Endothelial cell of umbilical vein (primary cell): ENCODE results near the gene DLEC1.

Experiments used
- CTCF ChIP-seq, 2 donors: IDR thresholded peaks; 1 replicate in 1 of 2; 2 replicates in 1 of 2; pipeline ENCODE4 v1.5.1; 2011; ENCODE audit warnings: low read length in 2 of 2, mild to moderate bottlenecking in 2 of 2, moderate library complexity in 2 of 2, control low read depth in 1 of 2, inconsistent platforms in 1 of 2, low read depth in 1 of 2; ENCODE audit not compliant: insufficient read depth in 1 of 2; ENCODE audit errors: extremely low read depth in 1 of 2
- EZH2 ChIP-seq: IDR thresholded peaks from 2 replicates; pipeline ENCODE4 v1.6.1; 2012; ENCODE audit warnings: borderline replicate concordance, low read depth, mild to moderate bottlenecking, moderate library complexity, low read length, inconsistent platforms; ENCODE audit not compliant: severe bottlenecking
- FOS ChIP-seq: IDR thresholded peaks from 2 replicates; pipeline ENCODE4 v1.6.1; 2011; ENCODE audit warnings: mild to moderate bottlenecking, low read length, moderate library complexity, borderline replicate concordance; ENCODE audit not compliant: insufficient read depth
- GATA2 ChIP-seq: IDR thresholded peaks from 2 replicates; pipeline ENCODE4 v1.7.0; 2011; ENCODE audit warnings: low read depth, mild to moderate bottlenecking, moderate library complexity, mixed read lengths, low read length; ENCODE audit not compliant: insufficient read length, insufficient read depth
- MAX ChIP-seq: IDR thresholded peaks from 2 replicates; pipeline ENCODE4 v1.6.1; 2011; ENCODE audit not compliant: insufficient read depth, insufficient read length
- MYC ChIP-seq: IDR thresholded peaks from one replicate; pipeline ENCODE4 v1.6.1; 2011; ENCODE audit warnings: mild to moderate bottlenecking, low read depth, low read length
- POLR2A ChIP-seq: IDR thresholded peaks from 2 replicates; pipeline ENCODE4 v1.6.1; 2012; ENCODE audit warnings: low read depth, mild to moderate bottlenecking, control low read depth, low read length
- POLR2AphosphoS5 ChIP-seq: IDR thresholded peaks from 2 replicates; pipeline ENCODE4 v1.6.1; 2012; ENCODE audit warnings: low read depth, mild to moderate bottlenecking, control low read depth, low read length, moderate library complexity; ENCODE audit not compliant: insufficient read depth

GRCh38 chr3:38105525-38105924, 66.5 kb downstream of the DLEC1 start:
- TF ChIP-seq CTCF (IDR thresholded peaks at IDR 0.05; ENCODE audit: extremely low read depth in 1 of 2, insufficient read depth in 1 of 2, low read depth in 1 of 2, low read length in 2 of 2) (no peak), POLR2AphosphoS5 (no peak), MAX (no peak), MYC (no peak), POLR2A (no peak), EZH2 (no peak), GATA2 (no peak), FOS (no peak)
